Activated CD4-positive, alpha-beta memory T cell treated with anti-CD3 and anti-CD28 coated beads for 36 hours (primary cell): ENCODE data around the gene CHRNB1. TPM values are rescaled to one million over a fixed set of nuclear protein-coding genes. Genes with fewer than 3 reads are reported as not detected.
"Not testable (repeated sequence)": the region's sequence is repeated elsewhere in the genome, so short reads cannot be mapped to it uniquely, and the experiment has no call there.

Experiments
- CTCF ChIA-PET: fragments of 350-600 bp; sonication (Branson Sonifier 250); formaldehyde crosslinking; loops from one replicate; lab custom pipeline; 2021; ENCODE audit warnings: antibody characterized with exemption, inconsistent platforms; lab: Charles Lee
- POLR2A ChIA-PET: fragments of 350-600 bp; sonication (Branson Sonifier 250); formaldehyde crosslinking; loops from one replicate; lab custom pipeline; 2021; ENCODE audit warnings: antibody characterized with exemption; lab: Charles Lee
- DNase-seq: peaks from one replicate; pipeline ENCODE4 v3.0.0-alpha.2; 2020
- H3K27ac Mint-ChIP-seq: one replicate; pipeline ENCODE4 v1.8.0; 2021; ENCODE audit warnings: mixed read lengths
- H3K27me3 Mint-ChIP-seq: one replicate; pipeline ENCODE4 v1.8.0; 2021; ENCODE audit warnings: mixed read lengths
- H3K36me3 Mint-ChIP-seq: one replicate; pipeline ENCODE4 v1.8.0; 2021; ENCODE audit warnings: mixed read lengths
- H3K4me1 Mint-ChIP-seq: one replicate; pipeline ENCODE4 v1.8.0; 2021; ENCODE audit warnings: low read depth, mixed read lengths
- H3K4me3 Mint-ChIP-seq: one replicate; pipeline ENCODE4 v1.8.0; 2021; ENCODE audit warnings: mild to moderate bottlenecking, mixed read lengths
- H3K9me3 Mint-ChIP-seq: one replicate; pipeline ENCODE4 v1.8.0; 2021; ENCODE audit warnings: mixed read lengths
- intact Hi-C: fragments of 100-400 bp; cut with micrococcal nuclease; formaldehyde crosslinking; loops from one replicate; pipeline ENCODE4 v1.15.1; 2023
- total RNA-seq, 2 experiments: library from RNA; stranded (reverse); gene quantifications; one replicate each; pipeline ENCODE4 v1.2.3, GENCODE V29; 2021

CHRNB1 gene
- total RNA-seq, 2 experiments from 2014 or later = 7.7 to 8.5 TPM

DNA sequence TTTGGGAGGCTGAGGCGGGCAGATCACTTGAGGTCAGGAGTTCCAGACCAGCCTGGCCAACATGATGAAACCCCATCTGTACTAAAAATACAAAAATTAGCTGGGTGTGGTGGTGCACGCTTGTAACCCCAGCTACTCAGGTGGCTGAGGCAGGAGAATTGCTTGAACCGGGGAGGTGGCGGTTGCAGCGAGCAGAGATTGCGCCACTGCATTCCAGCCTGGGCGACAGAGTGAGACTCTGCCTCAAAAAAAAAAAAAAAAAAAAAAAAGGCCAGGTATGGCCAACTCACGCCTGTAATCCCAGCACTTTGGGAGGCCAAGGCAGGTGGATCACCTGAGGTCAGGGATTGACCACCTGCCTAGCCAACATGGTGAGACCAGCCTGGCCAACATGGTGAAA, 29.9 kb downstream of the CHRNB1 start:
- peaks cover 44% of the 10 kb centered on the region for H3K4me1 Mint-ChIP-seq
- POLR2A ChIA-PET, DNase-seq, H3K27ac Mint-ChIP-seq, H3K27me3 Mint-ChIP-seq, H3K9me3 Mint-ChIP-seq, intact Hi-C loops, H3K36me3 Mint-ChIP-seq, H3K4me3 Mint-ChIP-seq: not testable (repeated sequence)
- CTCF ChIA-PET = interaction anchor here (1.6 to 6.2 kb wide), 2 partner anchors 38 to 119 kb away, joined by 4 to 54 read pairs; partner anchors contain the start of gene TMEM102

DNA sequence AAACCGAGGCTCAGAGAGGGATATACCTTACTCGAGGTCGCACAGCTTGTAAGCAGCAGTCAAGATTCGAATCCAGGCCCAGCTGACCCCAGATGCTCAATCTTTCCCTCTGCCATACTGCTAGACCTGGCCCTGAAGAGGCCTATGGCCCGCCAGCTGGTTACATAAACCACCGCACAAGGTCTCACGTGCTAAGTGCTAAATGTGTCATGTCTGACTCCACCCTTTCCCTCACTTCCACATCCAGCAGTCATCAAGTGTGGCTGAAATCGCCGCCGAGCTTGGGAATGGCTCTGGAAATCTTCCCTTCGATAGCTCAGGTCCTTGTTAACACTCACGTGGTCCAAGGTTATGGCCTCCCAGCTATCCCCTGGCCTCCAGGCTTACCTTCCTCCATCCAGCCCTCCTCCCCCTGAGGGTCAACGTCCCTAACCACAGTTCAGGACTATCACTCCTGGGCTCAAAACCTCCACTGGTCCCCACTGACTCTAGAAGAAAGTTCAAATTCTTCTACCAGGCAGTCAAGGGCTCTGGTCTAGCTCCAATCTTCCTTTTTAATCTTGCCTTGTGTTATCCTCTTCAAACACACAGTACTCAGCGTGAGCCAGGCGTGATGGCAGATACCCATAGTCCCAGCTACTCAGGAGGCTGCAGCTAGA, 31.0 kb downstream of the CHRNB1 start:
- Mint-ChIP-seq H3K27me3 (no peaks in the 10 kb centered on the region), H3K4me1 (peaks cover 51% of the 10 kb centered on the region), H3K4me3 (no peak overlapping the region), H3K27ac (peak overlapping the region; percentile 59), H3K9me3 (no peaks in the 10 kb centered on the region), H3K36me3 (peaks cover 3% of the 10 kb centered on the region)
- POLR2A ChIA-PET = interaction anchor here (1.5 to 1.7 kb wide), 2 partner anchors 10 to 211 kb away, joined by 3 to 12 read pairs; partner anchors contain the start of gene TP53
- CTCF ChIA-PET = interaction anchor here (1.0 to 6.2 kb wide), 5 partner anchors 22 to 120 kb away, joined by 3 to 54 read pairs (median 4); partner anchors contain the start of gene TMEM102
- intact Hi-C loops = no loop called here
- DNase-seq = no peak

DNA sequence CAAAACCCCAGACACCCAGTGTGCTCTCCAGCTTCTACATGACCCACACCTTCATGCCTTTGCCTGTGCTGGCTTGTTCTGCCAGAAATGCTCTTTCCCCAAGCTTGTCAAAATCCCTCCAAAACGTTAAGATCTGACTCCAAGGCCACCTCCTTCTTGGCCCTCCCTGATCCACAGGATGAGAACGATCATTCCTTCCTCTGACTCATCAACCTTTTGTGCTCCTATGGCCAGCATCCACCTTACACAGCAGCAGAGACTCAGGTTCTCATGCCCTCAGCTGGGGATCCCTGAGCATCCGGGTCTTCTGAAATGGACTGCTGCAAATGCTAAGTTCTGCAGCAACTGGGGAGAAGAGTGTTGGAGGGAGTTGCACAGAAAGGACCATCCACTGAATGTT, 31.6 kb downstream of the CHRNB1 start:
- peak overlapping the region; percentile 59 for H3K27ac Mint-ChIP-seq
- H3K27me3 Mint-ChIP-seq = no peaks in the 10 kb centered on the region
- intact Hi-C loops = no loop called here
- H3K4me1 Mint-ChIP-seq = peaks cover 55% of the 10 kb centered on the region
- H3K4me3 Mint-ChIP-seq = no peak overlapping the region
- ChIA-PET CTCF (interaction anchor here (1.0 to 6.2 kb wide), 4 partner anchors 23 to 113 kb away, joined by 3 to 54 read pairs (median 4); partner anchors contain the start of gene TMEM102), POLR2A (interaction anchor here (1.5 to 1.7 kb wide), 2 partner anchors 9 to 211 kb away, joined by 3 to 12 read pairs; partner anchors contain the start of gene TP53)
- DNase-seq = no peak
- no peaks in the 10 kb centered on the region for H3K9me3 Mint-ChIP-seq
- peaks cover 3% of the 10 kb centered on the region for H3K36me3 Mint-ChIP-seq

DNA sequence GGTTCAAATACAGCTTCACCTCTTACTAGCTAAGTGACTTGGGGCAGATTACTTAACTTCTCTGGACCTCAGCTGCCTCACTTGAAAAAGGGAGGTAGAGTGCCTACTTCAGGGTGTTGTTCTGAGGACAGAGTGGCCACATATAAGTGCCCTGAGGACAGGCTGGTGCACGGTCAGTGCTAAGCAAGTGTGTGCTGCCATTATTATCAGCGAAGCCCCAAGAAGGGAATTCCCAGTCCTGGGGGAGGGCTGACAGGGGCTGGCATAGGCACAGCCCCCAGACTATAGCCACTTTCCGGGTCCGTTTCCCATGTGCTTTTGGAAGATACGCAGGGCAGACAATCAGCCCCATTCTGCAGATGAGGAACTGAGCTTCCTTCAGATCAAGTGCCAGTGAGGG, 32.1 kb downstream of the CHRNB1 start:
- H3K9me3 Mint-ChIP-seq = no peaks in the 10 kb centered on the region
- CTCF ChIA-PET = interaction anchor here (2.2 to 6.2 kb wide), 2 partner anchors 23 to 40 kb away, joined by 5 to 54 read pairs; partner anchors contain the start of gene TMEM102
- peak overlapping the region; percentile 64 for H3K27ac Mint-ChIP-seq
- DNase-seq = no peak
- no peak overlapping the region for H3K4me3 Mint-ChIP-seq
- intact Hi-C loops = no loop called here
- peaks cover 3% of the 10 kb centered on the region for H3K36me3 Mint-ChIP-seq
- POLR2A ChIA-PET = interaction anchor here (1.5 to 1.7 kb wide), 2 partner anchors 9 to 210 kb away, joined by 3 to 12 read pairs; partner anchors contain the start of gene TP53
- H3K27me3 Mint-ChIP-seq = no peaks in the 10 kb centered on the region
- peaks cover 55% of the 10 kb centered on the region for H3K4me1 Mint-ChIP-seq

DNA sequence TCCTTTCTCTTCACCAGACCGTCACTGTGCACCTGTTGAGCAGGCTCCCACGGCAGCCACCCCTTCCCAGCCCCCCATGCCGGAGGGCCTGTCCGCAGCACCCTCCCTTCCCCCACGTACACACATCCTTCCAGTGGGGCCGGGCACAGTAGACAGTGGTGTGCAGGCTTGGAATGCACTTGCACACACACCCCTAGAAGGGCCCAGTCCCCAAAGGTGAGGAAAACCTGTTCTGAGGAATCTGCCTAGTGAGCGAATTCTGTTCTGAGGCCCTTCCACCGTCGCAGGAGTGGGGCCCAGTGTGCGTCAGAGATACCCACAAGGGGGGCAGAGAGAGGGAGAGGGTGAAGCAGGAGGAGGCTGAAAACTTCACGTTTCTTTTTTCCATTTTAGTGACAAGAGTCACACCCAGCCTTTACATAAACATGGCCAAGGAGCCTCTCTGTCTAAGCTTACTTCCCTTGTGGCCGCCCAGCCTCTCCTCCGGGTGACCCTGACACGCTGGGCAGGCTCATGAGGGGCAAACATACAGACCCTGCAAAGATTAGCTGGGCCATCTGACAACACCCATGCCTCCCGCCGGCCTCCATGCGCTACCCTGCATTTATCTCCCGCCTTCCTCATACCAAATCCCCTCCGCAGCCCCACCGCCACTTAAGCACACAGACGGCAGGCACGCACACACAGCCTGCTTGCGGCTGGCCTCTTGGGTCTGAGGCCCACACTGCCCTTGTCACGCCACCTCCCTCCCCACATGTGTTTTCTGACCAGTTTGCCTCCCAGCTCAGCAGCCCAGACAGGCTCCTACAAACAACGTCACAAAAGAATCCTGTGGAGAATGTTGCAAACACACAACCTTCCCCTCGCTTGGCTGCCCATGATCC, 32.8 kb downstream of the CHRNB1 start:
- ChIA-PET POLR2A (interaction anchor here (1.1 to 1.5 kb wide), 2 partner anchors 93 to 210 kb away, joined by 3 to 4 read pairs; partner anchors contain the start of gene TP53), CTCF (interaction anchor here (1.5 to 6.2 kb wide), 3 partner anchors 24 to 153 kb away, joined by 4 to 54 read pairs (median 5); partner anchors contain the start of gene TMEM102)
- peak overlapping the region; percentile 78 for H3K27ac Mint-ChIP-seq
- no peaks in the 10 kb centered on the region for H3K9me3 Mint-ChIP-seq
- peaks cover 3% of the 10 kb centered on the region for H3K36me3 Mint-ChIP-seq
- intact Hi-C loops = no loop called here
- H3K27me3 Mint-ChIP-seq = no peaks in the 10 kb centered on the region
- peak overlapping the region; percentile 86 for H3K4me3 Mint-ChIP-seq
- DNase-seq = no peak
- peaks cover 59% of the 10 kb centered on the region for H3K4me1 Mint-ChIP-seq

DNA sequence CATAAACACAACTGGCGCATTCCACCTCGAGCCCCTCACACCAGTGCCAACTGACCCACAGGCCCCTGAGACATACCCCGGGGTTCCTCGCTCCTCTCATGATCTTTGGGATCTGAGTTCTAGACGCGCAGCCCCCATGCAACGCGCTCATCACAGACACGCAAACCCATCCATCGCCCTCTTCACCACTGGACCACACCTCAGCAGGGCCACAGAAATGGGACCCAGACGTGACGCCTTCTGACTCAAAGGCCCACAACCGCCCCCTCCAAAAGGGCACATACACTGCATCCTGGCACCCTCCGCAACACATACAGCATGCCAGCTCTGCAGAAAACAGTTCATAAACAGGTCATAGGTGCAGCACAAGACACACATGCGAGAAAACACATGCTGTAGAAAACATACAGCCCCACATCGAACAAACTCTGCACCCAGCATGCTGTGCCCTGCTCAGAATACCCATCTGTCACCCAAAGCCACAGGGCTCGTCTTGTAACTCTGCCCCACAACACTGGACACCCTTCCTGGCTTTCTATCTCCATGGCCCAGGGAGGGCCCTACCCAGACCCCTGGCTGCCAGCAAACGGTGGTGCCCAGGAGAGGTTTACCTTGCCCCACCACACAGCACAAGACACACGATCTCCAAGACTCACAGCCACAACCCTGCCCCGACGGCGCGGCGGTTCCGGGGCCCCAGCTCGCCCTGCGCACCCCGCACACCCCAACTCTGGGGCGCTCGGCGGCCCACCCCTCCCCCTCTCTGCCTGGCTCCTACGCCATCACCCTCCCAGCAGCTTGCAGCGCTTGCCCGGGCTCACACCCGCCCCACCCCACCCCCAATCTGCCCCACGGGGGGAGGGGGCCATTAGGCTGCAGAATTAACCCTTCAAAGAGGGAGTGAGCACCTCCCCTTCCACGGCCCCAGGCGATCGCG, 33.7 kb downstream of the CHRNB1 start:
- Mint-ChIP-seq H3K36me3 (peaks cover 3% of the 10 kb centered on the region), H3K27ac (peak overlapping the region; percentile 78), H3K4me3 (peak overlapping the region; percentile 86), H3K27me3 (no peaks in the 10 kb centered on the region), H3K9me3 (no peaks in the 10 kb centered on the region), H3K4me1 (peaks cover 62% of the 10 kb centered on the region)
- peak; percentile 71 for DNase-seq
- ChIA-PET CTCF (interaction anchor here (1.5 to 6.2 kb wide), 2 partner anchors 42 to 154 kb away, joined by 4 to 54 read pairs; partner anchors contain the start of gene TMEM102), POLR2A (interaction anchor here (0.6 to 1.2 kb wide), 5 partner anchors 42 to 208 kb away, joined by 3 to 6 read pairs (median 4); partner anchors contain the start of genes NEURL4 and TP53)
- intact Hi-C loops = loop anchor here (1.0 kb wide), 1 partner anchor 23 kb away; no protein-coding TSS in a partner anchor

DNA sequence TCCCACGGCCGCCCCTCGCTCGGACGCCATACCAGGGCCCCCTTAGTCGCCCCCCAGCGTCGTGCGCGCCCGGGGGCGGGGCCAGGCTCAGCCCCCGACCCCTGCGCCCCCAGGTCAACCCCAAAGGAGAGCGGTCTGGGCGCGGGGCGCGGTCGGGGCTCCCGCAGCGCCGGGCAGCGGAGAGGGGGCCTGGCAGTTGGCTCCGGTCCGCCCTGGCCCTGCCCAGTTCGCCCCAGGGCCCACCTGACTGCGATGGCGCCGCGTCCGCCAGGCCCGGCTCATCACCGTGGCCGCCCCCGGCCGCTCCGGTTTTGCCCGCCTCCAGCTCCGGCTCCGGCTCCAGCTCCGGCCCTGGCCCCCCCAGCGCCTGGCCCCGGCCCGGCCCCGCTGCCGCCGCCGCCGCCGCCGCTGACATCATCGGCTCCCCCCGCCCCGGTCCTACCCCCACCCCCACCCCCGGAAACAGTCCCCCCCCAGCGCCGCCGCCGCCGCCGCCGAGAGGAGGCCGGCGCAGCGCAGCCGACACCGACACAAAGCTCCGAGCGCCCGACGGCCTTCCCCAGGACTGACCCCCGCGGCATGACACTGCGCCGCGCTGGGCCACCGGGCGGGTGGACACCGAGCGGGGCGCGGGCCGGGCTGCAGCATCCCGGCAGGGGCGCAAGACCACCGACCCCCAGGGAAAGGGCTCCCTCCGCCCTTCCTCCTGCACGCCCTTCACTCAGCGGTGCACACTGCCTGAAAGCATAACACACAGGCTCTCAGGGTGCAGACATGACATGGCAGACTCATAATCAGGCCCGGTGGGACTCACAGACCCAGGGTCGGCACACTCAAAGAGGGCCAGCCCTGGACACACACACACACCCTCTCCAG, 34.6 kb downstream of the CHRNB1 start, which contains the start of gene ZBTB4:
Gene ZBTB4 (minus strand): TSS at position 419 of the 876 bp plus-strand sequence. CDS start 12,830 bp downstream, outside the sequence.
- no peaks in the 10 kb centered on the region for H3K27me3 Mint-ChIP-seq
- POLR2A ChIA-PET = interaction anchor here (0.6 to 1.3 kb wide), 7 partner anchors 25 to 208 kb away, joined by 3 to 6 read pairs (median 4); partner anchors contain the start of genes MPDU1, NEURL4 and TP53
- H3K4me3 Mint-ChIP-seq = peak within 1 kb of the TSS; percentile 89
- peak within 1 kb of the TSS; percentile 92 for H3K27ac Mint-ChIP-seq
- intact Hi-C loops = loop anchor here (1.0 to 5.0 kb wide), 3 partner anchors 24 to 208 kb away; partner anchors contain the start of genes KCTD11, TP53 and WRAP53
- no peaks in the 10 kb centered on the region for H3K9me3 Mint-ChIP-seq
- CTCF ChIA-PET = interaction anchor here (0.9 to 6.2 kb wide), 4 partner anchors 43 to 155 kb away, joined by 3 to 54 read pairs (median 5); partner anchors contain the start of genes TMEM102 and TMEM95
- peak; percentile 68 for DNase-seq
- peaks cover 3% of the 10 kb centered on the region for H3K36me3 Mint-ChIP-seq
- H3K4me1 Mint-ChIP-seq = peaks cover 62% of the 10 kb centered on the region

DNA sequence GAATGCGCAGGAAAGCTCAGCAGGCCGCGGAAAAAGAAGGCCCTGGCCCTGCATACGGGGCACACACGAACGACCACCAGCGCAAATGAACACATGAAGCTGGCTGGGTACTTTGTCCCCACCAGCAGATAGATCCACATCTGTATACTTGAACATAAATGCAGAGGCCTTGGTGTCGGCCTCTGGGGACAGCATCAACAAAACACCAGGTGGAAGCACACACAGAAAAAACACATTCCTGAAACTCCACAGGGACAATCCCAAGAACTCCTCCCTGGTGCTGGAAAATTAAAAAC, 35.2 kb downstream of the CHRNB1 start:
- POLR2A ChIA-PET = interaction anchor here (0.6 to 1.3 kb wide), 3 partner anchors 80 to 207 kb away, joined by 3 to 6 read pairs (median 4); partner anchors contain the start of genes MPDU1 and TP53

DNA sequence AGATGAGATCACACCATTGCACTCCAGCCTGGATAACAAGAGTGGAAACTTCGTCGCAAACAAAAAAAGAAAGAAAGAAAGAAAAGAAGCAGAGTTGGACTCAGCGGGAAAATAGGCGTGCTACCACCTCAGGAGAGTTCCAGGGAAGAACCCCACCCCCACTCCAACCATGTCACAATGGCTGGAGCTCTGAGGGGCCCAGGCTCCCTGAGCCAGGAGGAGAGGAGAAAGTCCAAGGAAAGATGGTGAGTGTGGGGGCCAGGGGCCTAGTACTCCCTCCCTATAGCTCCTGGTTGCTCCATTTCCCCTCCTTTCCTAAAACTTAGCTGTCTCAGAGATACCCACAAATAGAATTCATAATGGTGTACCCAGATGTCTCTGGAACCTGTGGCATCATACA, 36.4 kb downstream of the CHRNB1 start, which contains the start of gene SLC35G6:
Gene SLC35G6 (plus strand): TSS at position 172 of the 400 bp plus-strand sequence. CDS start 71 bp downstream, at position 243.
- intact Hi-C loops = loop anchor here (5.0 kb wide), 2 partner anchors 129 to 206 kb away; partner anchors contain the start of genes KCTD11, TP53 and WRAP53
- not testable (repeated sequence) for H3K9me3 Mint-ChIP-seq, H3K27me3 Mint-ChIP-seq, DNase-seq
- Mint-ChIP-seq H3K4me3 (peak within 1 kb of the TSS; percentile 89), H3K27ac (peak within 1 kb of the TSS; percentile 100), H3K36me3 (peaks cover 17% of the 10 kb centered on the region), H3K4me1 (peaks cover 66% of the 10 kb centered on the region)
- ChIA-PET CTCF (interaction anchor here (1.1 to 6.2 kb wide), 2 partner anchors 45 to 85 kb away, joined by 3 to 54 read pairs; partner anchors contain the start of gene TMEM102), POLR2A (interaction anchor here (1.3 kb wide), 1 partner anchor 206 kb away, joined by 4 read pairs; the partner anchor contains the start of gene TP53)

More for the DNA sequence above, 35.2 kb downstream of the CHRNB1 start:
- Mint-ChIP-seq H3K27ac (peak overlapping the region; percentile 92), H3K36me3 (peaks cover 8% of the 10 kb centered on the region), H3K9me3 (no peaks in the 10 kb centered on the region), H3K27me3 (no peaks in the 10 kb centered on the region), H3K4me1 (peaks cover 65% of the 10 kb centered on the region), H3K4me3 (peak overlapping the region; percentile 89)
- DNase-seq = no peak
- CTCF ChIA-PET = interaction anchor here (0.9 to 6.2 kb wide), 3 partner anchors 43 to 125 kb away, joined by 3 to 54 read pairs (median 6); partner anchors contain the start of genes TMEM102 and TMEM95
- intact Hi-C loops = loop anchor here (5.0 kb wide), 2 partner anchors 128 to 207 kb away; partner anchors contain the start of genes KCTD11, TP53 and WRAP53
